ENCODE data around the gene SCN4B.

GRCh38 chr11:118167253-118167652 is 14.6 kb upstream of the SCN4B start:
- no peak for TF ChIP-seq EP300 (IDR thresholded peaks at IDR 0.05; ENCODE audit: borderline replicate concordance in 1 of 2, low read depth in 2 of 2, low read length in 2 of 2)
- no peak for TF ChIP-seq TBP (IDR thresholded peaks at IDR 0.05; ENCODE audit: low read depth, low read length)
- no peak for TF ChIP-seq CTCF (IDR thresholded peaks at IDR 0.05; ENCODE audit: control extremely low read depth in 1 of 3, insufficient read depth in 1 of 3, low read depth in 1 of 3, low read length in 3 of 3)
- TF ChIP-seq TEAD4 (IDR thresholded peaks at IDR 0.05; ENCODE audit: low read depth, low read length): no peak
- TF ChIP-seq POLR2A (IDR thresholded peaks at IDR 0.05; ENCODE audit: control extremely low read depth in 1 of 2, low read depth in 2 of 2, low read length in 2 of 2): no peak
- TF ChIP-seq MAX (IDR thresholded peaks at IDR 0.05): no peak
- TF ChIP-seq CEBPB (IDR thresholded peaks at IDR 0.05; ENCODE audit: low read depth, low read length): no peak
- no peak for TF ChIP-seq SP1 (IDR thresholded peaks at IDR 0.05; ENCODE audit: low read depth, low read length)
- TF ChIP-seq ZNF274 (IDR thresholded peaks at IDR 0.05; ENCODE audit: borderline replicate concordance, extremely low read depth, low read length): no peak
- no peak for TF ChIP-seq BRCA1 (IDR thresholded peaks at IDR 0.05; ENCODE audit: low read depth, low read length)

Data from H1 (cell line).